K562 (cell line): Measurements from ENCODE around the gene EPHA10. TPM values are rescaled to one million over a fixed set of nuclear protein-coding genes. Genes with fewer than 3 reads are reported as not detected.
A peak's percentile ranks its signal among the peaks of the same experiment; 100 is the strongest.

Experiments used
- BCOR ChIP-seq: fragments of 450-650 bp; IDR thresholded peaks from 2 replicates; pipeline ENCODE4 v1.6.1; 2016
- ERF ChIP-seq: fragments of 450-650 bp; formaldehyde crosslinking; IDR thresholded peaks from 2 replicates; pipeline ENCODE4 v1.4.0; 2020; ENCODE audit warnings: mild to moderate bottlenecking, mixed read lengths
- ESRRA ChIP-seq: fragments of 450-650 bp; IDR thresholded peaks from 2 replicates; pipeline ENCODE4 v1.6.1; 2014; ENCODE audit warnings: low read depth, mild to moderate bottlenecking, moderate library complexity, borderline replicate concordance
- GABPB2 ChIP-seq: fragments of 250-450 bp; sonication (Bioruptor Pico); conservative IDR thresholded peaks from 2 replicates; pipeline ENCODE4 v1.5.1; 2021; ENCODE audit warnings: mild to moderate bottlenecking
- HMG20A ChIP-seq: fragments of 450-650 bp; formaldehyde crosslinking; conservative IDR thresholded peaks from 2 replicates; pipeline ENCODE4 v1.4.0; 2020; ENCODE audit warnings: mild to moderate bottlenecking, mixed read lengths
- HNRNPK ChIP-seq: fragments of 200-400 bp; formaldehyde crosslinking; IDR thresholded peaks from one replicate; pipeline ENCODE4 v1.6.1; 2018; ENCODE audit warnings: mild to moderate bottlenecking, low read depth, low read length; ENCODE audit not compliant: poor library complexity, severe bottlenecking
- KLF6 ChIP-seq: fragments of 250-450 bp; sonication (Bioruptor Pico); IDR thresholded peaks from 2 replicates; pipeline ENCODE4 v1.4.0; 2020; ENCODE audit warnings: mild to moderate bottlenecking, moderate library complexity, borderline replicate concordance
- NBN ChIP-seq: fragments of 450-650 bp; IDR thresholded peaks from 2 replicates; pipeline ENCODE4 v1.6.1; 2016; ENCODE audit warnings: low read depth, mild to moderate bottlenecking
- NFATC3 ChIP-seq: fragments of 450-650 bp; IDR thresholded peaks from 2 replicates; pipeline ENCODE4 v1.6.1; 2017; ENCODE audit warnings: mild to moderate bottlenecking
- NFE2L1 ChIP-seq: fragments of 450-650 bp; IDR thresholded peaks from 2 replicates; pipeline ENCODE4 v1.6.1; 2016; ENCODE audit warnings: missing genetic modification characterization, low read depth, mild to moderate bottlenecking, missing compliant biosample characterization, moderate library complexity, borderline replicate concordance
- RBM25 ChIP-seq: fragments of 200-400 bp; formaldehyde crosslinking; IDR thresholded peaks from 2 replicates; pipeline ENCODE4 v1.6.1; 2018; ENCODE audit warnings: low read length, low read depth, moderate library complexity; ENCODE audit not compliant: severe bottlenecking
- SIN3A ChIP-seq, 2 experiments: fragments of 150-350 bp in 1 of 2; IDR thresholded peaks; 2 replicates each; pipeline ENCODE4 v1.6.1; 2011 to 2016; ENCODE audit warnings: borderline replicate concordance in 2 of 2, low read depth in 2 of 2, low read length in 2 of 2, mild to moderate bottlenecking in 2 of 2, moderate library complexity in 2 of 2; ENCODE audit not compliant: control insufficient read depth in 1 of 2
- SREBF1 ChIP-seq: fragments of 150-350 bp; IDR thresholded peaks from 2 replicates; pipeline ENCODE4 v1.6.1; 2014; ENCODE audit warnings: antibody characterized with exemption, low read depth, low read length, borderline replicate concordance
- YBX1 ChIP-seq: fragments of 450-650 bp; IDR thresholded peaks from 2 replicates; pipeline ENCODE4 v1.7.1; 2016; ENCODE audit warnings: mild to moderate bottlenecking
- ZBTB12 ChIP-seq: fragments of 250-450 bp; sonication (Bioruptor Pico); IDR thresholded peaks from 2 replicates; pipeline ENCODE4 v1.4.0; 2020
- ZEB2 ChIP-seq: fragments of 450-650 bp; IDR thresholded peaks from 2 replicates; pipeline ENCODE4 v1.6.1; 2016
- ZFP36 ChIP-seq: fragments of 150-350 bp; IDR thresholded peaks from 2 replicates; pipeline ENCODE4 v1.6.1; 2018; ENCODE audit warnings: low read length, low read depth; ENCODE audit not compliant: partially characterized antibody
- ZKSCAN1 ChIP-seq: fragments of 150-350 bp; IDR thresholded peaks from 2 replicates; pipeline ENCODE4 v1.6.1; 2016; ENCODE audit warnings: low read depth, low read length
- ZNF3 ChIP-seq: fragments of 250-450 bp; sonication (Bioruptor Pico); IDR thresholded peaks from 2 replicates; pipeline ENCODE4 v1.5.0; 2021; ENCODE audit warnings: mild to moderate bottlenecking, moderate library complexity
- ZNF76 ChIP-seq: fragments of 250-450 bp; sonication (Bioruptor Pico); IDR thresholded peaks from 2 replicates; pipeline ENCODE4 v1.4.0; 2020; ENCODE audit warnings: mild to moderate bottlenecking, moderate library complexity, borderline replicate concordance
- polyA plus RNA-seq, 8 experiments: library from polyadenylated mRNA; depleted of rRNA in 4 of 8; stranded (reverse) in 5 of 8; unstranded in 3 of 8; fragments of >200 nt; fragmentation: Nextera tagmentation in 2 of 8; fragmentation: Illumina TruSeq in 1 of 8; extraction: Ambion mirVana in 2 of 8; extraction: Trizol in 1 of 8; gene quantifications; 2 replicates each; pipeline versions ENCODE4 v1.2.1 to v1.2.3, GENCODE V29; 2011 to 2014; ENCODE audit warnings: inconsistent platforms in 1 of 8, missing spikeins in 1 of 8
- small RNA-seq: library from RNA; depleted of rRNA; stranded (forward); fragments of <200 nt; gene quantifications from one replicate; pipeline ENCODE3, GENCODE V24; 2014
- total RNA-seq, 7 experiments: library from RNA; depleted of rRNA in 6 of 7; stranded (reverse); fragments of >200 nt in 6 of 7; fragmentation: Illumina TruSeq in 2 of 7; extraction: Trizol in 2 of 7; gene quantifications; 2 replicates each; pipeline versions ENCODE4 v1.2.1 to v1.2.3, GENCODE V29; 2011 to 2021; ENCODE audit warnings: low replicate concordance in 1 of 7

EPHA10 gene
- total and polyA plus RNA-seq, 9 of the 15 experiments (the other 6 are each of a cell fraction or from before 2014, with no cell fraction given) = 0.03 TPM; not detected in 8

GRCh38 chr1:37666241-37666867, 98.6 kb downstream of the EPHA10 start (continued):
- TF ChIP-seq ZEB2 (no peak), ZBTB12 (no peak), YBX1 (no peak), RBM25 (peak; percentile 72), ERF (CRISPR knock-in tag) (no peak), HMG20A (CRISPR knock-in tag) (no peak), BCOR (peak; percentile 42; the same call in 1 of the 2 replicates), NFATC3 (no peak), NBN (no peak), SREBF1 (no peak), GABPB2 (CRISPR knock-in tag) (no peak), HNRNPK (no peak), SIN3A (IDR thresholded peaks at IDR 0.05; ENCODE audit: borderline replicate concordance in 2 of 2, control insufficient read depth in 1 of 2, low read depth in 2 of 2, low read length in 2 of 2) (no peak), NFE2L1 (tag) (no peak), ZNF3 (CRISPR knock-in tag) (no peak), ZFP36 (peak; percentile 66), KLF6 (CRISPR knock-in tag) (no peak), ZKSCAN1 (peak; percentile 83), ESRRA (no peak), ZNF76 (CRISPR knock-in tag) (no peak)

Small RNAs within 50 kb of the gene (small RNA-seq; reads per million reads assigned to genes)
- not detected for gene RF00019

Other genes with a start within 250 kb of the EPHA10 start
Only the 7 nearest of the 13 such genes appear.
- gene GNL2, start 169.2 kb downstream of the EPHA10 start, total RNA-seq (2014; rRNA removed) = 245 and 263 TPM in 2 replicates
- gene GNL2, start 169.2 kb downstream of the EPHA10 start, total RNA-seq (2014; rRNA removed; fragmentation: Illumina TruSeq; extraction: Trizol) = 343 and 388 TPM in 2 replicates
- 330 and 347 TPM in 2 replicates for gene GNL2, start 169.2 kb downstream of the EPHA10 start, total RNA-seq (2015; rRNA removed; fragmentation: Illumina TruSeq; extraction: Trizol)
- gene GNL2, start 169.2 kb downstream of the EPHA10 start, total RNA-seq (2021) = 145 and 156 TPM in 2 replicates
- gene GNL2, start 169.2 kb downstream of the EPHA10 start, polyA plus RNA-seq (2011; rRNA removed) = 132 and 165 TPM in 2 replicates
- gene GNL2, start 169.2 kb downstream of the EPHA10 start, polyA plus RNA-seq (2014; fragmentation: Illumina TruSeq; extraction: Trizol) = 253 and 318 TPM in 2 replicates
- 100 to 1,000 TPM; 166 to 371 TPM for gene GNL2, start 169.2 kb downstream of the EPHA10 start, polyA plus RNA-seq (2014; fragmentation: Nextera tagmentation; extraction: Ambion mirVana)
- 205 and 232 TPM in 2 replicates for gene GNL2, start 169.2 kb downstream of the EPHA10 start, polyA plus RNA-seq (2014; rRNA removed)
- not detected in 2 replicates for gene RSPO1, start 130.2 kb downstream of the EPHA10 start, total RNA-seq (2014; rRNA removed)
- not detected in 2 replicates for gene RSPO1, start 130.2 kb downstream of the EPHA10 start, total RNA-seq (2014; rRNA removed; fragmentation: Illumina TruSeq; extraction: Trizol)
- gene RSPO1, start 130.2 kb downstream of the EPHA10 start, total RNA-seq (2015; rRNA removed; fragmentation: Illumina TruSeq; extraction: Trizol) = not detected in 2 replicates
- not detected in 2 replicates for gene RSPO1, start 130.2 kb downstream of the EPHA10 start, total RNA-seq (2021)
- gene RSPO1, start 130.2 kb downstream of the EPHA10 start, polyA plus RNA-seq (2011; rRNA removed) = not detected in 2 replicates
- not detected in 2 replicates for gene RSPO1, start 130.2 kb downstream of the EPHA10 start, polyA plus RNA-seq (2014; fragmentation: Illumina TruSeq; extraction: Trizol)
- gene RSPO1, start 130.2 kb downstream of the EPHA10 start, polyA plus RNA-seq (2014; fragmentation: Nextera tagmentation; extraction: Ambion mirVana) = not detected
- gene RSPO1, start 130.2 kb downstream of the EPHA10 start, polyA plus RNA-seq (2014; rRNA removed) = not detected in 2 replicates
- 26.4 and 29.3 TPM in 2 replicates for gene CDCA8, start 72.6 kb downstream of the EPHA10 start, total RNA-seq (2014; rRNA removed)
- gene CDCA8, start 72.6 kb downstream of the EPHA10 start, total RNA-seq (2014; rRNA removed; fragmentation: Illumina TruSeq; extraction: Trizol) = 35.8 and 38.3 TPM in 2 replicates
- 34.4 and 37.7 TPM in 2 replicates for gene CDCA8, start 72.6 kb downstream of the EPHA10 start, total RNA-seq (2015; rRNA removed; fragmentation: Illumina TruSeq; extraction: Trizol)
- gene CDCA8, start 72.6 kb downstream of the EPHA10 start, total RNA-seq (2021) = 72.5 and 81.8 TPM in 2 replicates
- 118 and 120 TPM in 2 replicates for gene CDCA8, start 72.6 kb downstream of the EPHA10 start, polyA plus RNA-seq (2011; rRNA removed)
- 117 and 124 TPM in 2 replicates for gene CDCA8, start 72.6 kb downstream of the EPHA10 start, polyA plus RNA-seq (2014; fragmentation: Illumina TruSeq; extraction: Trizol)
- gene CDCA8, start 72.6 kb downstream of the EPHA10 start, polyA plus RNA-seq (2014; fragmentation: Nextera tagmentation; extraction: Ambion mirVana) = 100 to 1,000 TPM in 1 of 2 experiments, 10 to 100 TPM in 1; 84.3 to 148 TPM
- 74.1 and 81.7 TPM in 2 replicates for gene CDCA8, start 72.6 kb downstream of the EPHA10 start, polyA plus RNA-seq (2014; rRNA removed)
- 1.2 and 2.7 TPM in 2 replicates for gene MANEAL, start 28.7 kb upstream of the EPHA10 start, total RNA-seq (2014; rRNA removed)
- gene MANEAL, start 28.7 kb upstream of the EPHA10 start, total RNA-seq (2014; rRNA removed; fragmentation: Illumina TruSeq; extraction: Trizol) = 1.1 TPM in 2 replicates
- 2.0 and 2.1 TPM in 2 replicates for gene MANEAL, start 28.7 kb upstream of the EPHA10 start, total RNA-seq (2015; rRNA removed; fragmentation: Illumina TruSeq; extraction: Trizol)
- 2.0 and 2.2 TPM in 2 replicates for gene MANEAL, start 28.7 kb upstream of the EPHA10 start, total RNA-seq (2021)
- 1.0 and 3.2 TPM in 2 replicates for gene MANEAL, start 28.7 kb upstream of the EPHA10 start, polyA plus RNA-seq (2011; rRNA removed)
- gene MANEAL, start 28.7 kb upstream of the EPHA10 start, polyA plus RNA-seq (2014; fragmentation: Illumina TruSeq; extraction: Trizol) = 1.6 and 1.9 TPM in 2 replicates
- under 1 TPM; 0.37 to 0.59 TPM for gene MANEAL, start 28.7 kb upstream of the EPHA10 start, polyA plus RNA-seq (2014; fragmentation: Nextera tagmentation; extraction: Ambion mirVana)
- 0.95 and 1.00 TPM in 2 replicates for gene MANEAL, start 28.7 kb upstream of the EPHA10 start, polyA plus RNA-seq (2014; rRNA removed)
- gene C1orf122, start 42.7 kb upstream of the EPHA10 start, total RNA-seq (2014; rRNA removed) = 70.9 and 85.3 TPM in 2 replicates
- gene C1orf122, start 42.7 kb upstream of the EPHA10 start, total RNA-seq (2014; rRNA removed; fragmentation: Illumina TruSeq; extraction: Trizol) = 11.2 TPM in 2 replicates
- 18.6 and 22.0 TPM in 2 replicates for gene C1orf122, start 42.7 kb upstream of the EPHA10 start, total RNA-seq (2015; rRNA removed; fragmentation: Illumina TruSeq; extraction: Trizol)
- 51.5 and 52.5 TPM in 2 replicates for gene C1orf122, start 42.7 kb upstream of the EPHA10 start, total RNA-seq (2021)
- 17.3 and 20.7 TPM in 2 replicates for gene C1orf122, start 42.7 kb upstream of the EPHA10 start, polyA plus RNA-seq (2011; rRNA removed)
- 8.5 and 12.4 TPM in 2 replicates for gene C1orf122, start 42.7 kb upstream of the EPHA10 start, polyA plus RNA-seq (2014; fragmentation: Illumina TruSeq; extraction: Trizol)
- gene C1orf122, start 42.7 kb upstream of the EPHA10 start, polyA plus RNA-seq (2014; fragmentation: Nextera tagmentation; extraction: Ambion mirVana) = 1 to 10 TPM; 3.6 to 5.2 TPM
- 47.9 and 58.3 TPM in 2 replicates for gene C1orf122, start 42.7 kb upstream of the EPHA10 start, polyA plus RNA-seq (2014; rRNA removed)
- 58.5 and 65.1 TPM in 2 replicates for gene YRDC, start 43.1 kb upstream of the EPHA10 start, total RNA-seq (2014; rRNA removed)
- 47.2 and 51.0 TPM in 2 replicates for gene YRDC, start 43.1 kb upstream of the EPHA10 start, total RNA-seq (2014; rRNA removed; fragmentation: Illumina TruSeq; extraction: Trizol)
- gene YRDC, start 43.1 kb upstream of the EPHA10 start, total RNA-seq (2015; rRNA removed; fragmentation: Illumina TruSeq; extraction: Trizol) = 34.1 and 34.2 TPM in 2 replicates
- gene YRDC, start 43.1 kb upstream of the EPHA10 start, total RNA-seq (2021) = 57.2 and 60.1 TPM in 2 replicates
- 49.8 and 56.0 TPM in 2 replicates for gene YRDC, start 43.1 kb upstream of the EPHA10 start, polyA plus RNA-seq (2011; rRNA removed)
- 40.2 and 44.8 TPM in 2 replicates for gene YRDC, start 43.1 kb upstream of the EPHA10 start, polyA plus RNA-seq (2014; fragmentation: Illumina TruSeq; extraction: Trizol)
- 10 to 100 TPM; 11.1 to 16.7 TPM for gene YRDC, start 43.1 kb upstream of the EPHA10 start, polyA plus RNA-seq (2014; fragmentation: Nextera tagmentation; extraction: Ambion mirVana)
- gene YRDC, start 43.1 kb upstream of the EPHA10 start, polyA plus RNA-seq (2014; rRNA removed) = 54.4 and 58.9 TPM in 2 replicates
- 1.1 and 2.6 TPM in 2 replicates for gene MTF1, start 94.5 kb upstream of the EPHA10 start, total RNA-seq (2014; rRNA removed)
- 6.7 and 7.1 TPM in 2 replicates for gene MTF1, start 94.5 kb upstream of the EPHA10 start, total RNA-seq (2014; rRNA removed; fragmentation: Illumina TruSeq; extraction: Trizol)
- 4.3 and 4.4 TPM in 2 replicates for gene MTF1, start 94.5 kb upstream of the EPHA10 start, total RNA-seq (2015; rRNA removed; fragmentation: Illumina TruSeq; extraction: Trizol)
- gene MTF1, start 94.5 kb upstream of the EPHA10 start, total RNA-seq (2021) = 11.3 and 12.2 TPM in 2 replicates
- 4.8 and 5.1 TPM in 2 replicates for gene MTF1, start 94.5 kb upstream of the EPHA10 start, polyA plus RNA-seq (2011; rRNA removed)
- gene MTF1, start 94.5 kb upstream of the EPHA10 start, polyA plus RNA-seq (2014; fragmentation: Illumina TruSeq; extraction: Trizol) = 5.2 and 6.1 TPM in 2 replicates
- gene MTF1, start 94.5 kb upstream of the EPHA10 start, polyA plus RNA-seq (2014; fragmentation: Nextera tagmentation; extraction: Ambion mirVana) = 1 to 10 TPM; 1.9 to 2.4 TPM
- 2.9 and 3.6 TPM in 2 replicates for gene MTF1, start 94.5 kb upstream of the EPHA10 start, polyA plus RNA-seq (2014; rRNA removed)